ENCODE results near the gene TNC. TPM values are rescaled to one million over a fixed set of nuclear protein-coding genes. Genes with fewer than 3 reads are reported as not detected.

TNC gene
- total and polyA plus RNA-seq, 8 donors: 0.31 to 12.5 (median 1.4) TPM

GRCh38 chr9:115050002-115050490, 67.9 kb downstream of the TNC start:
- TF ChIP-seq CTCF (IDR thresholded peaks at IDR 0.05): no peak
- ATAC-seq (no peak), FAIRE-seq (no peak), DNase-seq (no peak)
- Histone ChIP-seq H3K9me3 (no peaks in the 10 kb centered on the region), H3K4me3 (no peak overlapping the region), H3K4me1 (no peaks in the 10 kb centered on the region), H3K27me3 (no peaks in the 10 kb centered on the region), H3K36me3 (no peaks in the 10 kb centered on the region), H3K27ac (no peak overlapping the region)
- 54 to 63% methylated on average over 5 of the region's 5 CpGs for WGBS, 2 donors
- intact Hi-C loops (cut with DNase I): no loop called here

GRCh38 chr9:115046824-115047223, 71.1 kb downstream of the TNC start:
- intact Hi-C loops (cut with DNase I): no loop called here
- 65 to 73% methylated on average over 1 of the region's 1 CpG for WGBS, 2 donors
- FAIRE-seq (no peak), DNase-seq (no peak), ATAC-seq (no peak)
- Histone ChIP-seq H3K4me1 (no peaks in the 10 kb centered on the region), H3K9me3 (no peaks in the 10 kb centered on the region), H3K36me3 (no peaks in the 10 kb centered on the region), H3K27ac (no peak overlapping the region), H3K27me3 (no peaks in the 10 kb centered on the region), H3K4me3 (no peak overlapping the region)
- TF ChIP-seq CTCF (IDR thresholded peaks at IDR 0.05): no peak

- H3K27ac ChIP-seq: no peak overlapping the region
- no peak overlapping the region for H3K4me3 ChIP-seq
- no peak for TF ChIP-seq CTCF (IDR thresholded peaks at IDR 0.05)
- intact Hi-C loops (cut with DNase I): no loop called here
- no peaks in the 10 kb centered on the region for H3K9me3 ChIP-seq
- no peaks in the 10 kb centered on the region for H3K27me3 ChIP-seq
- FAIRE-seq (no peak), DNase-seq (no peak), ATAC-seq (no peak)
- H3K36me3 ChIP-seq: no peaks in the 10 kb centered on the region
- no peaks in the 10 kb centered on the region for H3K4me1 ChIP-seq
- 71 to 79% methylated on average over 6 of the region's 6 CpGs for WGBS, 2 donors
These were observed 71.8 kb downstream of the TNC start for GRCh38 chr9:115046199-115046598.

- Histone ChIP-seq H3K4me3 (no peak overlapping the region), H3K27me3 (no peaks in the 10 kb centered on the region), H3K27ac (no peak overlapping the region), H3K4me1 (no peaks in the 10 kb centered on the region), H3K9me3 (no peaks in the 10 kb centered on the region), H3K36me3 (no peaks in the 10 kb centered on the region)
- WGBS, 2 donors: 55 to 69% methylated on average over 3 of the region's 3 CpGs
- FAIRE-seq (no peak), ATAC-seq (no peak), DNase-seq (no peak)
- TF ChIP-seq CTCF (IDR thresholded peaks at IDR 0.05): no peak
- intact Hi-C loops (cut with DNase I): no loop called here
These were observed 74.3 kb downstream of the TNC start for GRCh38 chr9:115043632-115044031.

- H3K36me3 ChIP-seq: no peaks in the 10 kb centered on the region
- ATAC-seq (peak in 2 of 4 donors; percentile 47 to 63), FAIRE-seq (no peak), DNase-seq (no peak)
- no peak overlapping the region for H3K4me3 ChIP-seq
- intact Hi-C loops (cut with DNase I): no loop called here
- no peak for TF ChIP-seq CTCF (IDR thresholded peaks at IDR 0.05)
- no peaks in the 10 kb centered on the region for H3K9me3 ChIP-seq
- H3K4me1 ChIP-seq: no peaks in the 10 kb centered on the region
- 33 to 38% methylated on average over 3 of the region's 3 CpGs for WGBS, 2 donors
- no peak overlapping the region for H3K27ac ChIP-seq
- no peaks in the 10 kb centered on the region for H3K27me3 ChIP-seq
These were observed 75.0 kb downstream of the TNC start for GRCh38 chr9:115042781-115043509.

Measured in pancreas (tissue), 10 donors.